GM12801 (cell line): ENCODE results near the gene DDX24.

ENCODE experiments used
- TF ChIP-seq, protein P1 (sequence below): IDR thresholded peaks from one replicate; pipeline ENCODE4 v1.5.1; 2011; ENCODE audit warnings: control low read depth; ENCODE audit not compliant: insufficient read length; ENCODE audit errors: extremely low read depth

The DDX24 gene

DNA sequence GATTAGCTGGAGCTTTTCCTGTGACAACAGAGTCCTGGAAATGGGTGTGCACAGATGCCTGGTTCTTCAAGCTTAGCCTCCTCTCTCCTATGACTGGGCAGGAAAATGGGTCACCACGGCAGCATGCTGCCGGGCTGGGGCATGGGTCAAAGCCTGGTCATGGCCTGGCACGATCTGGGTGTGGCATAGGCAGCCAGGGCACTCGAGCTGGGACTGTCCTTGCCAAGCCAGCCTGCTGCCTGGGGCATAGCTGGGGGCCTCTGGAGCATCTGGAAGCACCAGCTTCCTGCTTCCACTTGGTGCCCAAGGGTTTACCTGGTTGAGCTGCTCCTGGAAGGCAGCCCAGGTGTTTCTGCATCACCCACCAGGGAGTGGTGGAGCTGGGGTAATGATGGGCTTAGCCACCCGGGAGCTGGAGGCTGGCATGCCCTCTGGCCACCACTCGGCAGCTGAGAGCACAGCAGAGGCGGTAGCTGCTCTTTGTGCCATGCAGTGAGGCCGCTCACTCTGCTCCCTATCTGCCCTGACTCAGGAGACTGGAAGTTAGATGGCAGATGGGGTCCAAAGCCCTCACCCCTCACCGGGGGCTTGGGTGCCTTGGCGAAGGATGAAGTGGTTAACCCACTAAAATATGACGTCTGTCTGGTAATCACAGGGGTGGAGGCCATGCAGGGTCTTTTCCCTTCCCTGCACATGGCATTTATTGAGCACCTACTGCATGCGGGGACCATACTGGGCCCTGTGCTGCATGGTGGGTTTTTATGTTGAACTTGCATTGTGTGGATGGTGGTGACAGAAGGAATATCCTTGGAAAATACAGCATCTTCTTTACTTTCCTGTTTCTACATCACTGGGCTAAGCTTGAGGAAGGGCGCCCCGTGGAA is 53.2 kb downstream of the DDX24 start:
- TF ChIP-seq, protein P1, sequence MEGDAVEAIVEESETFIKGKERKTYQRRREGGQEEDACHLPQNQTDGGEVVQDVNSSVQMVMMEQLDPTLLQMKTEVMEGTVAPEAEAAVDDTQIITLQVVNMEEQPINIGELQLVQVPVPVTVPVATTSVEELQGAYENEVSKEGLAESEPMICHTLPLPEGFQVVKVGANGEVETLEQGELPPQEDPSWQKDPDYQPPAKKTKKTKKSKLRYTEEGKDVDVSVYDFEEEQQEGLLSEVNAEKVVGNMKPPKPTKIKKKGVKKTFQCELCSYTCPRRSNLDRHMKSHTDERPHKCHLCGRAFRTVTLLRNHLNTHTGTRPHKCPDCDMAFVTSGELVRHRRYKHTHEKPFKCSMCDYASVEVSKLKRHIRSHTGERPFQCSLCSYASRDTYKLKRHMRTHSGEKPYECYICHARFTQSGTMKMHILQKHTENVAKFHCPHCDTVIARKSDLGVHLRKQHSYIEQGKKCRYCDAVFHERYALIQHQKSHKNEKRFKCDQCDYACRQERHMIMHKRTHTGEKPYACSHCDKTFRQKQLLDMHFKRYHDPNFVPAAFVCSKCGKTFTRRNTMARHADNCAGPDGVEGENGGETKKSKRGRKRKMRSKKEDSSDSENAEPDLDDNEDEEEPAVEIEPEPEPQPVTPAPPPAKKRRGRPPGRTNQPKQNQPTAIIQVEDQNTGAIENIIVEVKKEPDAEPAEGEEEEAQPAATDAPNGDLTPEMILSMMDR: no peak

DNA sequence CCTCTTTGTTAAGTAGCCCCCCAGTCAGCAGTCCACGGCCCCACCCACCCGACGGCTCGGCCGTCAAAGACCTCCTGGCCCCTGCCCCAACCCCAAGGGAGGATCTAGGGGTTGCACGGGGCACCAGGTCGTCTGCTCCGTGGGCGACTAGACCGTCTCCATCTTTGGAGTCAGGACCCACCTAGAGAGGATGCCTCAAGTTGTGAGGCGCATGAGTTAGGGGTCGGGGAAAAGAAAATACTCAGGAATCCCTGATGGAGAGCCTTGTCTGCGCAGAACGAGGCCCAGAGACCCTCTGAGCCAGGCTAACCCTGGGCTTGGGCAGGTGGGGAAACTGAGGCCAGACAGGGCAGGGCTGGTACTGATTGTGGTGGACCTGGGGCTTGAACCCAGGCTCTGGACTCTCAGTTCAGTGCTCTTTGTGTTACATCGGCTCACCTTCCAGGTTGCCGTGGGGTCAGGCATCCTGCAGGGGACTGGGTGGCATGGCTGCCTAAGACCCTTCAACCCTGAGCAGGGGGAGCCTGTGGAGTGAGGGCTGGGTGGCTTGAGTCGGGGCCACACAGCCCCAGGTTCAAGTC is 54.0 kb downstream of the DDX24 start:
- TF ChIP-seq, protein P1: no peak

DNA sequence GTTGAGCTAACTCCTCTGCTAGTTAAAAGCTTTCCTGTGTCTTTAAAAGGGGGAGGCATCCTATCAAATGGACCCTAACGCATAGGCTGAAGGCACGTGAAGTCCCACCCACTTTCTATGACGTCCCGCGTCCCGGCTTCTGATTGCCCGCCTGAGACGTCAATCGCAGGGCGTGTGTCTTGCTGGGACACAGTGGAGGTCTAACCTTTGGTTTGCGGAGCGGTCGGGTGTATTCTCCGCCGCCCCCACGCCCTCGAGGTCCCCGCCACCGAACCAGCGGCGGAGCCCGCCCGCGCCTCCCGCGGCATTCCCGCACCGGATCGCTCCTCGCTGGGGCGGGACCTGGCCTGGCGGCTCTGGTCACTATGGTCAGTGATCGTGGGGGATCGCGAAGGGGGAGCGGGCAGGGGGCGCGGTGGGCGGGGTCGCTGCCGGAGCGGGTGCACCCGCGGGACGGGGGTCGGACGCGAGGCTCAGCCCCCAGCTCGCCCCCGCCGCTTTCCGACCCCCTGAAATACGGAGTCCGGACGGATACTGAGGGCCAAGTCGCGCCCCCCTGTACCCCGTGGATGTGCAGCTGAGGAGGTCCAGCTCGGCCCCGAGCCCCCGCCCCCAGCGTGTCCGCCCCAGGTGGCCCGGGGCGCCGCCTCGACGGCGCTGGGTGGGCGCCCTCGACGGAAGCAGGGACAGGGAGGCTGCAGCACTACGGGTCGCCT is 54.7 kb downstream of the DDX24 start, which contains the start of gene OTUB2:
OTUB2 (plus strand) TSS at position 168 of the 716 bp plus-strand sequence; CDS start at position 366, 198 bp downstream.
- TF ChIP-seq, protein P1: no peak

DNA sequence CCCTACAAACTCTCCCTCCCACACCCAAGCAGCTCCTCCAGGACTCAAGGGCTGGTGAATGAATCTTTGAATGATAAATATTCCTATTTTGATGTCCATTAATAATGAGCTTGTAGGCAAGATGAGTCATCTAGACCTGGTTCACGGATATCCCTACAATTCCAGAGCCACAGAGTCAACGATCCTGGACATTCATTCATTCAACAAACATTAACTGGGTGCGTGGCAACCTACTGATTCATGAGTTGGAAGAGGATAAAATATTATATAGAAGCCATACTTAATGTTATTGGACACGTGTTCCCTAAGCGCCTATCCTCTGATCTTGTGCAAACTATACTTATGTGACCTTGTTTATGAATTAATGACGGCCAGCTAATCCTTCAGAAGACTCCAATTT is 55.3 kb downstream of the DDX24 start:
- TF ChIP-seq, protein P1: no peak

DNA sequence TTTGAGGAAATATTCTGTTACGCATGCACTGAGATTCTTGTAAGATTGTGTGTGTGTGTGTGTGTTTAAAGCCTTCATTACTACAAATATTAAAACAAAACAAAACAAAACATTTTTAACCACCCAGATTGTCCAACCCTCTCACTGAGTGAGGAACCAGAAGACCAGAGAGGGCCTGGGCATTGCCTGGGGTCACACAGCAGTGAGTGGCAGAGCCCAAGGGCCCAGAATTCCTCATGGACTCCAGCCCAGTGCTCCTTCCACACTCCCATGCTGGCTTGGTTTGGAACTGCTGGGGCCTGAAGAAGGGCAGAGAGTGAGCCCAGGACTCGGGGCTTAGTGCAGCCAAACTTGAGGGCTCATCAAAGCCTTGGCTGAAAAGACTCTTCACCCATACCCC is 56.5 kb downstream of the DDX24 start:
- TF ChIP-seq, protein P1: no peak

DNA sequence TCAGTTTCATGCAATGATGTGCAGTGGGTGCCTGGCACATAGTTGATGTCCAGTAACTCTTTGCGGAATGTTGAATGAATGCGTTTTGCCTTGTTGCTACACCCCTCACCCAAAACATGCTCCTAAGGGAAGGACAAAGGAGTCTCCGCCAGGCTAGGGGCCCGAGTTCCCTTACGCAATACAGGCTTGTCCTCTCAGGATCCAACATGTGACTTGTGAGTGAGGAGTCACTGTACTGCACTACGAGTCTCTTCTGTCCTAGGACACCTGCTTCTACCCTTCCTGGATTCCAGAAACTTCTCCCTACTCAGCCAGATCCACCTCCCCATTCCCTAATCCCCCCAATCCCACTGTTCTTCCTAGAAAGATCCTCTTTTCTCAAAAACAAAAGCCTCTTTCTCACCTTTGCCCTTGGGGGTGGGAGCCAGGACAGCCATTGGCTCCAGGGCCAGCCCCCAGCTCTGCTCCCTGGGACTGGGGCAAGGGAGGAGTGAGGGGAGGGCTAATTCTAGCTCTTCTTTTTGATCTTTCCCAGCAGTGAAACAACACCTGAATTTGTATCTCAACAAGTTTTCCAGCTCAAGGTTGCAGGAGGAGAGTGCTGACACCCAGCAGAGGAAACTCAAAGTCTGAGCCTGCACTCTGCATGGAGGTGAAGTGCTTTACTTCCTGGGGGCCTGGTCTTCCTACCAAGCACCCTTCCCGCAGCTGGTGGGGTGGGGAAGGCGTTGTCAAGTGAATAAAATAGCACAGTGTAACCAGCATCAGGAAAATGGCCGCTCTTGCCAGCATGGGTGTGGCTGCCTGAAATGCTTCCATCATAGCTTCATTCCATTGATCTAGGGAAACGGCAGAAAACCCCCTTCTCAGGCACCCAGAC is 58.2 kb downstream of the DDX24 start:
- TF ChIP-seq, protein P1: no peak
